HCT116 (cell line): Measurements from ENCODE around the gene PEX11A. TPM values are rescaled to one million over a fixed set of nuclear protein-coding genes. Genes with fewer than 3 reads are reported as not detected.

ENCODE experiments used
- ATAC-seq: fragments of 200-7000 bp; cut with Tn5 transposase; 2 replicates; pipeline ENCODE4 v1.9.1; 2020; ENCODE audit warnings: mild to moderate bottlenecking, moderate library complexity
- BruUV-seq: library from RNA; stranded (reverse); fragments of 400-500 nt; replicated peaks from 2 replicates; lab custom pipeline; 2021; lab: Mats Ljungman, UMichigan
- CTCF ChIA-PET: fragments of 300-600 bp; sonication (Branson Sonifier 250); formaldehyde crosslinking; loops from one replicate; lab custom pipeline; 2021; ENCODE audit warnings: antibody characterized with exemption; lab: Charles Lee
- POLR2A ChIA-PET: fragments of 300-600, 350-600 bp; sonication (Branson Sonifier 250); formaldehyde crosslinking; loops from one replicate; lab custom pipeline; 2021; ENCODE audit warnings: antibody characterized with exemption; lab: Charles Lee
- RAD21 ChIA-PET, 2 experiments: fragments of 300-600 bp; sonication (Branson Sonifier 250); formaldehyde crosslinking; loops; one replicate each; lab custom pipeline; 2023; ENCODE audit warnings: low total read pairs in 2 of 2; ENCODE audit not compliant: uncharacterized antibody in 2 of 2, unreplicated experiment in 2 of 2, low non-redundant PET in 1 of 2; lab: Charles Lee
- DNase-seq: peaks from one replicate; pipeline ENCODE4 v3.0.0-alpha.2; 2010; ENCODE audit warnings: low read depth, low spot score
- H2AFZ ChIP-seq: fragments of 200-600 bp; shearing (Covaris generic), sonication (generic); 2 replicates; pipeline ENCODE4 v1.6.1; 2017; ENCODE audit warnings: low read depth, mixed run types, mixed read lengths, antibody characterized with exemption, low read length; ENCODE audit not compliant: poor library complexity, severe bottlenecking
- H3K27ac ChIP-seq: 2 replicates; pipeline ENCODE4 v1.5.1; 2012; ENCODE audit warnings: low read depth, low read length
- H3K27me3 ChIP-seq: fragments of 200-600 bp; sonication (generic); 2 replicates; pipeline ENCODE4 v1.6.1; 2016; ENCODE audit warnings: mixed run types, low read length, mixed read lengths; ENCODE audit not compliant: insufficient read depth
- H3K36me3 ChIP-seq, 2 experiments: fragments of 200-500 bp in 1 of 2; fragments of 200-600 bp in 1 of 2; sonication (Bioruptor generic) in 1 of 2; sonication (generic) in 1 of 2; 2 replicates each; pipeline versions ENCODE4 v1.5.1 to v1.6.1; 2014 to 2016; ENCODE audit warnings: low read length in 2 of 2, inconsistent platforms in 1 of 2, mixed read lengths in 1 of 2, mixed run types in 1 of 2; ENCODE audit not compliant: insufficient read depth in 2 of 2, control insufficient read depth in 1 of 2
- H3K4me1 ChIP-seq, 2 experiments: fragments of 200-600 bp in 1 of 2; sonication (generic) in 1 of 2; 2 replicates each; pipeline versions ENCODE4 v1.5.1 to v1.6.1; 2012 to 2017; ENCODE audit warnings: low read length in 2 of 2, inconsistent platforms in 1 of 2, mild to moderate bottlenecking in 1 of 2, mixed read lengths in 1 of 2, mixed run types in 1 of 2, moderate library complexity in 1 of 2; ENCODE audit not compliant: insufficient read depth in 2 of 2, control insufficient read depth in 1 of 2
- H3K4me2 ChIP-seq: fragments of 200-600 bp; sonication (generic); 2 replicates; pipeline ENCODE4 v1.6.1; 2017; ENCODE audit warnings: mixed run types, low read length, mixed read lengths
- H3K4me3 ChIP-seq, 2 experiments: fragments of 200-600 bp in 1 of 2; sonication (generic) in 1 of 2; replicated peaks in 1 of 2; 2 replicates each; pipeline ENCODE4 v1.5.1; 2011 to 2016; ENCODE audit warnings: low read length in 2 of 2, control low read depth in 1 of 2, low read depth in 1 of 2, mild to moderate bottlenecking in 1 of 2, mixed read lengths in 1 of 2, mixed run types in 1 of 2
- H3K79me2 ChIP-seq: fragments of 200-600 bp; sonication (generic); 2 replicates; pipeline ENCODE4 v1.6.1; 2017; ENCODE audit warnings: mild to moderate bottlenecking, mixed run types, low read length, moderate library complexity, mixed read lengths; ENCODE audit not compliant: insufficient read depth
- H3K9ac ChIP-seq: fragments of 200-600 bp; sonication (generic); 2 replicates; pipeline ENCODE4 v1.6.1; 2016; ENCODE audit warnings: low read length, mixed read lengths
- H3K9me2 ChIP-seq: fragments of 200-600 bp; sonication (generic), shearing (Covaris generic); 2 replicates; pipeline ENCODE4 v1.6.1; 2017; ENCODE audit warnings: mixed run types, mild to moderate bottlenecking, moderate library complexity; ENCODE audit not compliant: insufficient read depth
- H3K9me3 ChIP-seq, 2 experiments: fragments of 200-500 bp in 1 of 2; fragments of 200-600 bp in 1 of 2; sonication (Bioruptor generic) in 1 of 2; sonication (generic) in 1 of 2; 2 replicates each; pipeline ENCODE4 v1.6.1; 2014 to 2017; ENCODE audit warnings: low read length in 2 of 2, mixed read lengths in 2 of 2, inconsistent platforms in 1 of 2, low read depth in 1 of 2, mild to moderate bottlenecking in 1 of 2, mixed run types in 1 of 2, moderate library complexity in 1 of 2; ENCODE audit not compliant: control insufficient read depth in 1 of 2, insufficient read depth in 1 of 2
- H4K20me1 ChIP-seq: fragments of 200-600 bp; sonication (generic), shearing (Covaris generic); 2 replicates; pipeline ENCODE4 v1.6.1; 2017; ENCODE audit warnings: mixed run types, mild to moderate bottlenecking, moderate library complexity; ENCODE audit not compliant: insufficient read depth
- CBX3 ChIP-seq: IDR thresholded peaks from 2 replicates; pipeline ENCODE4 v1.6.1; 2012; ENCODE audit warnings: low read depth
- CEBPB ChIP-seq: IDR thresholded peaks from 2 replicates; pipeline ENCODE4 v1.6.1; 2012; ENCODE audit warnings: low read depth
- EGR1 ChIP-seq: IDR thresholded peaks from 2 replicates; pipeline ENCODE4 v1.6.1; 2012; ENCODE audit warnings: low read depth
- FOSL1 ChIP-seq: IDR thresholded peaks from 2 replicates; pipeline ENCODE4 v1.6.1; 2012; ENCODE audit warnings: low read depth
- RAD21 ChIP-seq: IDR thresholded peaks from 2 replicates; pipeline ENCODE4 v1.6.1; 2012; ENCODE audit warnings: low read depth, mild to moderate bottlenecking
- SIN3A ChIP-seq: IDR thresholded peaks from 2 replicates; pipeline ENCODE4 v1.6.1; 2012; ENCODE audit warnings: low read depth
- SRF ChIP-seq: IDR thresholded peaks from 2 replicates; pipeline ENCODE4 v1.6.1; 2012; ENCODE audit warnings: low read depth
- ZFX ChIP-seq: fragments of 450-650 bp; IDR thresholded peaks from 2 replicates; pipeline ENCODE4 v1.6.1; 2017
- ZNF274 ChIP-seq: fragments of 200-500 bp; sonication (Bioruptor generic); IDR thresholded peaks from 2 replicates; pipeline ENCODE4 v1.6.1; 2014; ENCODE audit warnings: mild to moderate bottlenecking, low read depth, low read length, inconsistent platforms
- intact Hi-C: fragments of 100-400 bp; cut with micrococcal nuclease; formaldehyde crosslinking; loops from 2 replicates; pipeline ENCODE4 v1.10.0; 2022
- total RNA-seq: library from RNA; stranded (reverse); gene quantifications from one replicate; pipeline ENCODE4 v1.2.1, GENCODE V29; 2021; ENCODE audit not compliant: unreplicated experiment
- TF ChIP-seq, protein P1 (sequence below): IDR thresholded peaks from 2 replicates; pipeline ENCODE4 v1.6.1; 2012
- TF ChIP-seq, protein P2 (sequence below): IDR thresholded peaks from 2 replicates; pipeline ENCODE4 v1.6.1; 2012
- TF ChIP-seq, protein P3 (sequence below): IDR thresholded peaks from 2 replicates; pipeline ENCODE4 v1.6.1; 2012; ENCODE audit warnings: low read depth
- TF ChIP-seq, protein P4 (sequence below): IDR thresholded peaks from 2 replicates; pipeline ENCODE4 v1.6.1; 2011; ENCODE audit warnings: mild to moderate bottlenecking, low read length, moderate library complexity; ENCODE audit not compliant: insufficient replicate concordance; ENCODE audit errors: extremely low read depth

PEX11A gene
- total RNA-seq, 1 experiment from 2014 or later = 7.1 TPM

DNA sequence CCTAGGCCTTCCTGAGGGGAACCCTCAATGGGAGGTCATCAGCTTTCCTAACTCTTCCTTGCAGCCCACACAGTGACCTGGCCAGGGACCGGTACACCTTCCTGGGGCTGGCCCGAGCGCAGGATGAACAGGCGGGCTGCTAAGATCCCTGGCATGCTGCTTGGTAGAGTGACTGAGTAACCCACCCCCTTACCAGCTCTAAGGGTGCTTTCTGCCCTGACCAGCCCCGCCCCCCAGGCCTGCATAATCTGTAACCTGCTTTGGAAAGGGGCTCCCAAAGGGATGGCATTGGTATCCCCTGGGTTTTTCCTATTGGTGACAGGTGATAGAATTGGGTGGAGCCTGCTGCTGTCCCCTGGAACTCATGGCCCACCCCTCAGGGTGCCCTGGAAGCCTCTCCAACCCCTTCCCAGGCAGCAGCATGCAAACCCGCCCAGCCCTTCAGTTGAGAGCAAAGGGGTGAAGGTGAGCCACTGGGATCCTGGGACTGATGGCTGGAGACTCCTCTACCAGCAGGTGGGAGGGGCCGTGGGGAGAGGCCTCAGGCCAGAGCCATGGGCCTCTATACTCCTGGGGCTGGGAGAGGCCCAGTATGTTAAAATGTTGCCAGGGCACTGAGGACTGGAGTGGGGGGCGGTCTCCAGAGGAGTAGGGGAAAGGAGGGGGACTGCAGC is 24.2 kb downstream of the PEX11A start:
- Histone ChIP-seq H3K4me3 (no peak overlapping the region), H3K9me3 (no peaks in the 10 kb centered on the region), H3K4me1 (peaks cover 0 to 5% of the 10 kb centered on the region in 2 experiments; a peak in 1 of 4 replicates), H3K79me2 (no peaks in the 10 kb centered on the region), H3K27me3 (no peaks in the 10 kb centered on the region), H3K4me2 (no peak overlapping the region), H3K9me2 (no peaks in the 10 kb centered on the region), H3K27ac (no peak overlapping the region), H4K20me1 (no peaks in the 10 kb centered on the region), H3K9ac (no peak overlapping the region), H2AFZ (no peak overlapping the region), H3K36me3 (no peaks in the 10 kb centered on the region)
- ChIA-PET RAD21 (no interaction called here), POLR2A (no interaction called here), CTCF (no interaction called here)
- DNase-seq = no peak
- intact Hi-C loops = no loop called here
- ATAC-seq = no peak
- no TSS peak for BruUV-seq
- TF ChIP-seq CBX3 = no peak
- TF ChIP-seq, protein P1, sequence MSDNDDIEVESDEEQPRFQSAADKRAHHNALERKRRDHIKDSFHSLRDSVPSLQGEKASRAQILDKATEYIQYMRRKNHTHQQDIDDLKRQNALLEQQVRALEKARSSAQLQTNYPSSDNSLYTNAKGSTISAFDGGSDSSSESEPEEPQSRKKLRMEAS = no peak
- TF ChIP-seq, protein P2, sequence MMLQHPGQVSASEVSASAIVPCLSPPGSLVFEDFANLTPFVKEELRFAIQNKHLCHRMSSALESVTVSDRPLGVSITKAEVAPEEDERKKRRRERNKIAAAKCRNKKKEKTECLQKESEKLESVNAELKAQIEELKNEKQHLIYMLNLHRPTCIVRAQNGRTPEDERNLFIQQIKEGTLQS = no peak
- no peak for TF ChIP-seq ZNF274
- TF ChIP-seq SRF = no peak
- no peak for TF ChIP-seq FOSL1
- TF ChIP-seq ZFX = no peak
- TF ChIP-seq, protein P3, sequence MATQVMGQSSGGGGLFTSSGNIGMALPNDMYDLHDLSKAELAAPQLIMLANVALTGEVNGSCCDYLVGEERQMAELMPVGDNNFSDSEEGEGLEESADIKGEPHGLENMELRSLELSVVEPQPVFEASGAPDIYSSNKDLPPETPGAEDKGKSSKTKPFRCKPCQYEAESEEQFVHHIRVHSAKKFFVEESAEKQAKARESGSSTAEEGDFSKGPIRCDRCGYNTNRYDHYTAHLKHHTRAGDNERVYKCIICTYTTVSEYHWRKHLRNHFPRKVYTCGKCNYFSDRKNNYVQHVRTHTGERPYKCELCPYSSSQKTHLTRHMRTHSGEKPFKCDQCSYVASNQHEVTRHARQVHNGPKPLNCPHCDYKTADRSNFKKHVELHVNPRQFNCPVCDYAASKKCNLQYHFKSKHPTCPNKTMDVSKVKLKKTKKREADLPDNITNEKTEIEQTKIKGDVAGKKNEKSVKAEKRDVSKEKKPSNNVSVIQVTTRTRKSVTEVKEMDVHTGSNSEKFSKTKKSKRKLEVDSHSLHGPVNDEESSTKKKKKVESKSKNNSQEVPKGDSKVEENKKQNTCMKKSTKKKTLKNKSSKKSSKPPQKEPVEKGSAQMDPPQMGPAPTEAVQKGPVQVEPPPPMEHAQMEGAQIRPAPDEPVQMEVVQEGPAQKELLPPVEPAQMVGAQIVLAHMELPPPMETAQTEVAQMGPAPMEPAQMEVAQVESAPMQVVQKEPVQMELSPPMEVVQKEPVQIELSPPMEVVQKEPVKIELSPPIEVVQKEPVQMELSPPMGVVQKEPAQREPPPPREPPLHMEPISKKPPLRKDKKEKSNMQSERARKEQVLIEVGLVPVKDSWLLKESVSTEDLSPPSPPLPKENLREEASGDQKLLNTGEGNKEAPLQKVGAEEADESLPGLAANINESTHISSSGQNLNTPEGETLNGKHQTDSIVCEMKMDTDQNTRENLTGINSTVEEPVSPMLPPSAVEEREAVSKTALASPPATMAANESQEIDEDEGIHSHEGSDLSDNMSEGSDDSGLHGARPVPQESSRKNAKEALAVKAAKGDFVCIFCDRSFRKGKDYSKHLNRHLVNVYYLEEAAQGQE = no peak
- no peak for TF ChIP-seq EGR1
- no peak for TF ChIP-seq RAD21
- no peak for TF ChIP-seq CEBPB
- no peak for TF ChIP-seq SIN3A
- TF ChIP-seq, protein P4, sequence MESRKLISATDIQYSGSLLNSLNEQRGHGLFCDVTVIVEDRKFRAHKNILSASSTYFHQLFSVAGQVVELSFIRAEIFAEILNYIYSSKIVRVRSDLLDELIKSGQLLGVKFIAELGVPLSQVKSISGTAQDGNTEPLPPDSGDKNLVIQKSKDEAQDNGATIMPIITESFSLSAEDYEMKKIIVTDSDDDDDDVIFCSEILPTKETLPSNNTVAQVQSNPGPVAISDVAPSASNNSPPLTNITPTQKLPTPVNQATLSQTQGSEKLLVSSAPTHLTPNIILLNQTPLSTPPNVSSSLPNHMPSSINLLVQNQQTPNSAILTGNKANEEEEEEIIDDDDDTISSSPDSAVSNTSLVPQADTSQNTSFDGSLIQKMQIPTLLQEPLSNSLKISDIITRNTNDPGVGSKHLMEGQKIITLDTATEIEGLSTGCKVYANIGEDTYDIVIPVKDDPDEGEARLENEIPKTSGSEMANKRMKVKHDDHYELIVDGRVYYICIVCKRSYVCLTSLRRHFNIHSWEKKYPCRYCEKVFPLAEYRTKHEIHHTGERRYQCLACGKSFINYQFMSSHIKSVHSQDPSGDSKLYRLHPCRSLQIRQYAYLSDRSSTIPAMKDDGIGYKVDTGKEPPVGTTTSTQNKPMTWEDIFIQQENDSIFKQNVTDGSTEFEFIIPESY = no peak
